Stimulated activated CD8-positive, alpha-beta memory T cell treated with anti-CD3 and anti-CD28 coated beads, Interleukin-7, amount 100 ng/mL, for 24 hours (primary cell): Measurements from ENCODE around the gene ZC3H8.
A peak's percentile ranks its signal among the peaks of the same experiment; 100 is the strongest.
"Not testable (repeated sequence)": the region's sequence is repeated elsewhere in the genome, so short reads cannot be mapped to it uniquely, and the experiment has no call there.

ENCODE experiments used
- DNase-seq: peaks from one replicate; pipeline ENCODE4 v3.0.0-alpha.2; 2020; ENCODE audit warnings: low read depth

Gene ZC3H8

GRCh38 chr2:112259509-112260294, 4.9 kb upstream of the ZC3H8 start:
- peak; percentile 69 for DNase-seq

- DNase-seq, result no peak
Measured at GRCh38 chr2:112257575-112257974, 2.7 kb upstream of the ZC3H8 start.

- DNase-seq, result no peak
Measured at GRCh38 chr2:112256654-112257053, 1.8 kb upstream of the ZC3H8 start.

- no peak for DNase-seq
Measured at GRCh38 chr2:112255875-112256274, 1.0 kb upstream of the ZC3H8 start.

GRCh38 chr2:112253261-112253815, 1.5 kb downstream of the ZC3H8 start:
- no peak for DNase-seq

GRCh38 chr2:112251271-112251670, 3.6 kb downstream of the ZC3H8 start:
- DNase-seq, result no peak

GRCh38 chr2:112244854-112245253, 10.0 kb downstream of the ZC3H8 start:
- no peak for DNase-seq

- no peak for DNase-seq
Measured at GRCh38 chr2:112243233-112243632, 11.6 kb downstream of the ZC3H8 start.

- DNase-seq, result no peak
Measured at GRCh38 chr2:112242384-112242783, 12.5 kb downstream of the ZC3H8 start.

- no peak for DNase-seq
Measured at GRCh38 chr2:112239862-112240261, 15.0 kb downstream of the ZC3H8 start.

GRCh38 chr2:112230371-112230770, 24.5 kb downstream of the ZC3H8 start:
- DNase-seq, result no peak

GRCh38 chr2:112229348-112229747, 25.5 kb downstream of the ZC3H8 start:
- no peak for DNase-seq

GRCh38 chr2:112220831-112221230, 34.0 kb downstream of the ZC3H8 start:
- DNase-seq, result no peak

GRCh38 chr2:112220186-112220585, 34.7 kb downstream of the ZC3H8 start:
- DNase-seq, result no peak

GRCh38 chr2:112217854-112218253, 37.0 kb downstream of the ZC3H8 start:
- no peak for DNase-seq

- DNase-seq, result no peak
Measured at GRCh38 chr2:112216167-112216566, 38.7 kb downstream of the ZC3H8 start.

GRCh38 chr2:112207905-112208304, 46.9 kb downstream of the ZC3H8 start:
- DNase-seq, result not testable (repeated sequence)

GRCh38 chr2:112204411-112204810, 50.4 kb downstream of the ZC3H8 start:
- DNase-seq, result no peak

- no peak for DNase-seq
Measured at GRCh38 chr2:112201696-112202430, 53.0 kb downstream of the ZC3H8 start.

GRCh38 chr2:112199188-112199587, 55.7 kb downstream of the ZC3H8 start:
- no peak for DNase-seq

- DNase-seq, result no peak
Measured at GRCh38 chr2:112198780-112199179, 56.1 kb downstream of the ZC3H8 start.

- DNase-seq, result no peak
Measured at GRCh38 chr2:112197868-112198267, 57.0 kb downstream of the ZC3H8 start.

GRCh38 chr2:112195950-112196349, 58.9 kb downstream of the ZC3H8 start:
- DNase-seq, result no peak
